Measurements from ENCODE around the gene CDH2.

DNA sequence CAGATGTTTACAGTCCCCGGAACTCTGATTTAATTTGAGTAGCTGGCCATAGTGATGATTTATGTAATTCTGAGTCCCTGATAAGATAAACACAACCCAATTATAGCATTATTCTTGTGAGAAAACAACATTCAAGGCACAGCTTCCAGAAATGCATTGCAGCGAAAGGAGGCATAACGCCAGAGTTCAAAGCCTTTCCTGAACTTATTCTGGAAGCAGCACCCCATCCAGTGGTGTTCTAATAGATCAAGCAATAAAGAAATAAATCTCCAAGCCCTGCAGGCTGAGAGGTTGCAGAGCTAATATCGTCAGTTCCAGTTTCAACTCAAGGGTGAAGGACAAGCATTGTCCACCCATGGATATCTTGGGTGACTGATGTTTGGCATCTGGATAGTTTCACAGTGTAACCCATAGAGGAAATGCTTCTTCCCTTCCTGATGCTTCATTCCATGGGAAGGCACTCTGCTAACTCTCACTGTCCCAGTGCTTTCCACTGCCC, 18.8 kb downstream of the CDH2 start:
- TF ChIP-seq, protein P1, sequence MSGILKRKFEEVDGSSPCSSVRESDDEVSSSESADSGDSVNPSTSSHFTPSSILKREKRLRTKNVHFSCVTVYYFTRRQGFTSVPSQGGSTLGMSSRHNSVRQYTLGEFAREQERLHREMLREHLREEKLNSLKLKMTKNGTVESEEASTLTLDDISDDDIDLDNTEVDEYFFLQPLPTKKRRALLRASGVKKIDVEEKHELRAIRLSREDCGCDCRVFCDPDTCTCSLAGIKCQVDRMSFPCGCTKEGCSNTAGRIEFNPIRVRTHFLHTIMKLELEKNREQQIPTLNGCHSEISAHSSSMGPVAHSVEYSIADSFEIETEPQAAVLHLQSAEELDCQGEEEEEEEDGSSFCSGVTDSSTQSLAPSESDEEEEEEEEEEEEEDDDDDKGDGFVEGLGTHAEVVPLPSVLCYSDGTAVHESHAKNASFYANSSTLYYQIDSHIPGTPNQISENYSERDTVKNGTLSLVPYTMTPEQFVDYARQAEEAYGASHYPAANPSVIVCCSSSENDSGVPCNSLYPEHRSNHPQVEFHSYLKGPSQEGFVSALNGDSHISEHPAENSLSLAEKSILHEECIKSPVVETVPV (CRISPR knock-in tag; IDR thresholded peaks at IDR 0.05): no peak
- TF ChIP-seq ISL1 (CRISPR knock-in tag; IDR thresholded peaks at IDR 0.05) (peak; percentile 52), ZNF8 (CRISPR knock-in tag; IDR thresholded peaks at IDR 0.05) (no peak; the same call in 1 of the 2 replicates), CSDC2 (CRISPR knock-in tag; IDR thresholded peaks at IDR 0.05) (no peak), RARB (CRISPR knock-in tag; IDR thresholded peaks at IDR 0.05) (no peak), BACH2 (CRISPR knock-in tag; IDR thresholded peaks at IDR 0.05; ENCODE audit: borderline replicate concordance) (no peak), ZFP3 (CRISPR knock-in tag; IDR thresholded peaks at IDR 0.05) (no peak)
- TF ChIP-seq, protein P2, sequence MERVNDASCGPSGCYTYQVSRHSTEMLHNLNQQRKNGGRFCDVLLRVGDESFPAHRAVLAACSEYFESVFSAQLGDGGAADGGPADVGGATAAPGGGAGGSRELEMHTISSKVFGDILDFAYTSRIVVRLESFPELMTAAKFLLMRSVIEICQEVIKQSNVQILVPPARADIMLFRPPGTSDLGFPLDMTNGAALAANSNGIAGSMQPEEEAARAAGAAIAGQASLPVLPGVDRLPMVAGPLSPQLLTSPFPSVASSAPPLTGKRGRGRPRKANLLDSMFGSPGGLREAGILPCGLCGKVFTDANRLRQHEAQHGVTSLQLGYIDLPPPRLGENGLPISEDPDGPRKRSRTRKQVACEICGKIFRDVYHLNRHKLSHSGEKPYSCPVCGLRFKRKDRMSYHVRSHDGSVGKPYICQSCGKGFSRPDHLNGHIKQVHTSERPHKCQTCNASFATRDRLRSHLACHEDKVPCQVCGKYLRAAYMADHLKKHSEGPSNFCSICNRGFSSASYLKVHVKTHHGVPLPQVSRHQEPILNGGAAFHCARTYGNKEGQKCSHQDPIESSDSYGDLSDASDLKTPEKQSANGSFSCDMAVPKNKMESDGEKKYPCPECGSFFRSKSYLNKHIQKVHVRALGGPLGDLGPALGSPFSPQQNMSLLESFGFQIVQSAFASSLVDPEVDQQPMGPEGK (CRISPR knock-in tag; IDR thresholded peaks at IDR 0.05; ENCODE audit: borderline replicate concordance): no peak
